Caco-2 (cell line): Measurements from ENCODE around the gene PTPN14. TPM values are rescaled to one million over a fixed set of nuclear protein-coding genes. Genes with fewer than 3 reads are reported as not detected.

Experiments
- BruUV-seq: library from RNA; stranded (reverse); fragments of 400-500 nt; replicated peaks from 2 replicates; lab custom pipeline; 2021; lab: Mats Ljungman, UMichigan
- CTCF ChIA-PET: fragments of 300-600 bp; sonication (Branson Sonifier 250); formaldehyde crosslinking; loops from one replicate; lab custom pipeline; 2022; ENCODE audit warnings: antibody characterized with exemption; lab: Charles Lee
- POLR2A ChIA-PET: fragments of 300-600 bp; sonication (Branson Sonifier 250); formaldehyde crosslinking; loops from one replicate; lab custom pipeline; 2022; ENCODE audit warnings: antibody characterized with exemption; lab: Charles Lee
- DNase-seq, 2 experiments: peaks; one replicate each; pipeline versions ENCODE4 v3.0.0 to v3.0.0-alpha.2; 2020 to 2022
- H3K27me3 ChIP-seq: replicated peaks from 2 replicates; pipeline ENCODE4 v1.6.0; 2011; ENCODE audit warnings: low read length; ENCODE audit not compliant: control insufficient read depth, insufficient read depth
- H3K36me3 ChIP-seq: 2 replicates; pipeline ENCODE4 v1.5.1; 2011; ENCODE audit warnings: low read length; ENCODE audit not compliant: control insufficient read depth, insufficient read depth
- H3K4me1 ChIP-seq: fragments of 250-450 bp; sonication (Bioruptor Pico); 2 replicates; pipeline ENCODE4 v1.5.1; 2020; ENCODE audit warnings: mild to moderate bottlenecking
- H3K4me3 ChIP-seq: 2 replicates; pipeline ENCODE4 v1.5.1; 2011; ENCODE audit warnings: low read depth, mild to moderate bottlenecking, control low read depth, low read length
- H3K9me3 ChIP-seq: fragments of 250-450 bp; sonication (Bioruptor Pico); 2 replicates; pipeline ENCODE4 v1.5.1; 2020; ENCODE audit warnings: mild to moderate bottlenecking, moderate library complexity
- H3K27ac Mint-ChIP-seq: one replicate; pipeline ENCODE4 v1.8.0; 2022; ENCODE audit warnings: mixed read lengths; ENCODE audit not compliant: unreplicated experiment
- H3K27me3 Mint-ChIP-seq: one replicate; pipeline ENCODE4 v1.8.0; 2022; ENCODE audit warnings: mixed read lengths; ENCODE audit not compliant: insufficient read depth, unreplicated experiment
- H3K36me3 Mint-ChIP-seq: one replicate; pipeline ENCODE4 v1.8.0; 2022; ENCODE audit warnings: mild to moderate bottlenecking, mixed read lengths; ENCODE audit not compliant: insufficient read depth, unreplicated experiment
- H3K4me1 Mint-ChIP-seq: one replicate; pipeline ENCODE4 v1.8.0; 2022; ENCODE audit warnings: low read depth, mixed read lengths; ENCODE audit not compliant: unreplicated experiment
- H3K4me3 Mint-ChIP-seq: one replicate; pipeline ENCODE4 v1.8.0; 2022; ENCODE audit warnings: mild to moderate bottlenecking, moderate library complexity, mixed read lengths; ENCODE audit not compliant: unreplicated experiment
- H3K9me3 Mint-ChIP-seq: one replicate; pipeline ENCODE4 v1.8.0; 2022; ENCODE audit warnings: mixed read lengths; ENCODE audit not compliant: unreplicated experiment
- CTCF ChIP-seq, 2 experiments: fragments of 200-600 bp in 1 of 2; IDR thresholded peaks; 1 replicate in 1 of 2; 2 replicates in 1 of 2; pipeline versions ENCODE4 v1.5.1 to v1.8.0; 2011 to 2022; ENCODE audit warnings: antibody characterized with exemption in 1 of 2, control low read depth in 1 of 2, inconsistent platforms in 1 of 2, low read depth in 1 of 2, low read length in 1 of 2, mild to moderate bottlenecking in 1 of 2, moderate library complexity in 1 of 2; ENCODE audit not compliant: insufficient read depth in 1 of 2, severe bottlenecking in 1 of 2, unreplicated experiment in 1 of 2
- intact Hi-C: fragments of 100-400 bp; cut with micrococcal nuclease; formaldehyde crosslinking; loops from one replicate; pipeline ENCODE4 v1.10.0; 2022; ENCODE audit not compliant: unreplicated experiment
- total RNA-seq: library from RNA; stranded (reverse); gene quantifications from 2 replicates; pipeline ENCODE4 v1.2.3, GENCODE V29; 2022

Gene PTPN14
- total RNA-seq, 1 experiment from 2014 or later = 103 TPM

DNA sequence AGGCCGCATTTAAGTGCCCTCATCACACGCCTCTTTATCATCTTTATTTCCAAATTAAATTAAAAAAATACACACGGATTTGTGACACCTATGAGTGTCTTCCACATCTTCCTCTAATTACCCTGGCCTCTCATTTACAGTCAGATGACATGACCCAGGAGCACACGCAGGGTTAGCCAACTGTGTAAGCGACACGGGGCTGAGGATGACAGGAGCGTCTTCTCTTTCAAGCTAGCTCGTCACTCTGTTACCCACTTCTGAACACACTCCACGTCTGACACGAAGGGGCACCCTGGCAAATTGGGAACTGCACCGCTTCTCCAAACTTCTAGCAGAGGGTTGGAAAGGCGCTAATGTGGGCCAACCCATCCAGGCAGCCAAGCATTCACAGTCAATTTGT is 158.3 kb downstream of the PTPN14 start:
- CTCF ChIA-PET = no interaction called here
- Histone ChIP-seq H3K4me3 (no peak overlapping the region), H3K4me1 (peaks cover 11% of the 10 kb centered on the region), H3K27me3 (no peaks in the 10 kb centered on the region), H3K36me3 (no peaks in the 10 kb centered on the region; the same call in 1 of the 2 replicates), H3K9me3 (no peaks in the 10 kb centered on the region)
- no peak overlapping the region for H3K4me3 Mint-ChIP-seq
- intact Hi-C loops = no loop called here
- H3K9me3 Mint-ChIP-seq = no peaks in the 10 kb centered on the region
- H3K4me1 Mint-ChIP-seq = peaks cover 13% of the 10 kb centered on the region
- POLR2A ChIA-PET = no interaction called here
- TF ChIP-seq CTCF (IDR thresholded peaks at IDR 0.05; ENCODE audit: insufficient read depth in 1 of 2, low read depth in 1 of 2, low read length in 1 of 2, severe bottlenecking in 1 of 2, unreplicated experiment in 1 of 2) = no peak
- peak overlapping the region; percentile 37 for H3K27ac Mint-ChIP-seq
- no peak for DNase-seq
- no peaks in the 10 kb centered on the region for H3K27me3 Mint-ChIP-seq
- H3K36me3 Mint-ChIP-seq = peaks cover 94% of the 10 kb centered on the region
- no TSS peak for BruUV-seq

DNA sequence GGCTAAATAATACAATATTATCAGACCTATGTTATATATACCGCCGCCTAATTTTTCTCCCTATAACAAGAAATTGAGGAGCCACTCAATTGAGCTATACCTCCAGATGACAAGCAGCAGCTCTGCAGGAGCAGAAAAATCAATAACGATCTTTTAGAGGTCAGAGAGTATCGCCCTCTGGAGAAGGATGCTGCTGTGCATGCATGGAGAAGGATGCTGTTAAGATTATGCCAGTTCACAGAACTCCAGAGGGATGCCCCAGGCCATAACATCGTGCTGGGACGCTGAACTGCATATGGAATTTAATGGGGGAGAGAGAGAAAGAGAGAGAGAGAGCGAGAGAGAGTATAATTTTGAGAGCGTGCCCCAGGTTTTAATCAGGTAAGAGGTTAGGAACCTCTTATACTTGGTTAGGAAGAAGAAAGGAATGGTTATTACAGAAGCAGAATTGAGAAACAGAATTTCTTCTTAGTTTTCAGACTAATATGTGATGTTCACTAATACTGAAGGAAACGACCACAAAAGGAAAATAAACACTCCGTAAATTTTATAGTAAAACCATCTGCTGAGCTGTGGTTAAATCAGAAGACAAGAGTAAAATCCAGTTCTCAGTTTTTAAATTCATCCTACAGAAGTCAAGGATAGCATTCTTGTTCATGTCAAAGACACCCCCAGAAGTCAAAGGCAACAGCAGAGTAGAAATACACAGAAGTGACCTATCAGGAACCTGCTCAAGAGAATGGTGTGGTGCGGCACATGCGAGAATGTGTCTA is 159.3 kb downstream of the PTPN14 start:
- BruUV-seq = no TSS peak
- no peak overlapping the region for H3K4me3 ChIP-seq
- no peaks in the 10 kb centered on the region; the same call in 1 of the 2 replicates for H3K36me3 ChIP-seq
- Mint-ChIP-seq H3K4me1 (peaks cover 13% of the 10 kb centered on the region), H3K27ac (no peak overlapping the region), H3K4me3 (no peak overlapping the region), H3K36me3 (peaks cover 94% of the 10 kb centered on the region), H3K9me3 (no peaks in the 10 kb centered on the region), H3K27me3 (no peaks in the 10 kb centered on the region)
- no peaks in the 10 kb centered on the region for H3K9me3 ChIP-seq
- intact Hi-C loops = no loop called here
- peaks cover 11% of the 10 kb centered on the region for H3K4me1 ChIP-seq
- no peaks in the 10 kb centered on the region for H3K27me3 ChIP-seq
- no peak for TF ChIP-seq CTCF (IDR thresholded peaks at IDR 0.05; ENCODE audit: insufficient read depth in 1 of 2, low read depth in 1 of 2, low read length in 1 of 2, severe bottlenecking in 1 of 2, unreplicated experiment in 1 of 2)
- CTCF ChIA-PET = no interaction called here
- DNase-seq = no peak
- POLR2A ChIA-PET = no interaction called here

GRCh38 chr1:214389734-214390133 is 161.7 kb downstream of the PTPN14 start:
- no peak overlapping the region for H3K4me3 ChIP-seq
- no peak overlapping the region for H3K27ac Mint-ChIP-seq
- H3K27me3 ChIP-seq = no peaks in the 10 kb centered on the region
- no TSS peak for BruUV-seq
- intact Hi-C loops = no loop called here
- H3K4me1 Mint-ChIP-seq = peaks cover 6% of the 10 kb centered on the region
- no peaks in the 10 kb centered on the region for H3K9me3 Mint-ChIP-seq
- no peaks in the 10 kb centered on the region for H3K4me1 ChIP-seq
- CTCF ChIA-PET = no interaction called here
- no peak for TF ChIP-seq CTCF (IDR thresholded peaks at IDR 0.05; ENCODE audit: insufficient read depth in 1 of 2, low read depth in 1 of 2, low read length in 1 of 2, severe bottlenecking in 1 of 2, unreplicated experiment in 1 of 2)
- peaks cover 94% of the 10 kb centered on the region for H3K36me3 Mint-ChIP-seq
- POLR2A ChIA-PET = no interaction called here
- DNase-seq = no peak
- H3K4me3 Mint-ChIP-seq = no peak overlapping the region
- no peaks in the 10 kb centered on the region for H3K9me3 ChIP-seq
- H3K36me3 ChIP-seq = peaks cover 1% of the 10 kb centered on the region; the same call in 1 of the 2 replicates
- no peaks in the 10 kb centered on the region for H3K27me3 Mint-ChIP-seq
